ENCODE data around the gene EPN3.

The EPN3 gene

GRCh38 chr17:50549969-50550368 is 17.4 kb downstream of the EPN3 start:
- no peak for DNase-seq (ENCODE audit: low read depth in 2 of 2)

GRCh38 chr17:50550661-50551432 is 18.3 kb downstream of the EPN3 start:
- DNase-seq (ENCODE audit: low read depth in 2 of 2), result no peak

GRCh38 chr17:50551433-50551815 is 18.9 kb downstream of the EPN3 start:
- no peak for DNase-seq (ENCODE audit: low read depth in 2 of 2)

GRCh38 chr17:50551884-50552283 is 19.3 kb downstream of the EPN3 start:
- DNase-seq (ENCODE audit: low read depth in 2 of 2), result no peak

- no peak for DNase-seq (ENCODE audit: low read depth in 2 of 2)
Measured at GRCh38 chr17:50554201-50554600, 21.7 kb downstream of the EPN3 start.

- DNase-seq (ENCODE audit: low read depth in 2 of 2), result no peak
Measured at GRCh38 chr17:50556803-50557202, 24.3 kb downstream of the EPN3 start.

GRCh38 chr17:50557630-50558029 is 25.1 kb downstream of the EPN3 start:
- no peak for DNase-seq (ENCODE audit: low read depth in 2 of 2)

GRCh38 chr17:50558091-50558490 is 25.6 kb downstream of the EPN3 start:
- no peak for DNase-seq (ENCODE audit: low read depth in 2 of 2)

- DNase-seq (ENCODE audit: low read depth in 2 of 2), result no peak
Measured at GRCh38 chr17:50558581-50558940, 26.0 kb downstream of the EPN3 start.

GRCh38 chr17:50558941-50559614 is 26.5 kb downstream of the EPN3 start:
- DNase-seq (ENCODE audit: low read depth in 2 of 2), result no peak

GRCh38 chr17:50559674-50560184 is 27.2 kb downstream of the EPN3 start:
- DNase-seq (ENCODE audit: low read depth in 2 of 2), result peak in 1 of 2 donors; percentile 33

GRCh38 chr17:50560185-50560824 is 27.8 kb downstream of the EPN3 start, which contains the start of gene CACNA1G:
Gene CACNA1G (plus strand): TSS chr17:50560715. CDS start chr17:50561460, 745 bp downstream.
- DNase-seq (ENCODE audit: low read depth in 2 of 2), result peak; percentile 82 to 87

GRCh38 chr17:50560931-50561745 is 28.6 kb downstream of the EPN3 start:
- no peak for DNase-seq (ENCODE audit: low read depth in 2 of 2)

GRCh38 chr17:50561746-50562141 is 29.2 kb downstream of the EPN3 start:
- DNase-seq (ENCODE audit: low read depth in 2 of 2), result no peak

GRCh38 chr17:50562242-50563091 is 29.9 kb downstream of the EPN3 start:
- DNase-seq (ENCODE audit: low read depth in 2 of 2), result no peak

- DNase-seq (ENCODE audit: low read depth in 2 of 2), result no peak
Measured at GRCh38 chr17:50563092-50563511, 30.6 kb downstream of the EPN3 start.

- DNase-seq (ENCODE audit: low read depth in 2 of 2), result no peak
Measured at GRCh38 chr17:50564916-50565315, 32.4 kb downstream of the EPN3 start.

- no peak for DNase-seq (ENCODE audit: low read depth in 2 of 2)
Measured at GRCh38 chr17:50565402-50566350, 33.1 kb downstream of the EPN3 start.

GRCh38 chr17:50566886-50567285 is 34.4 kb downstream of the EPN3 start:
- no peak for DNase-seq (ENCODE audit: low read depth in 2 of 2)

GRCh38 chr17:50568659-50569058 is 36.1 kb downstream of the EPN3 start:
- DNase-seq (ENCODE audit: low read depth in 2 of 2), result no peak

Data from stimulated activated CD8-positive, alpha-beta memory T cell treated with anti-CD3 and anti-CD28 coated beads, Interleukin-2, amount 100 ng/mL, for 48 hours (primary cell).